Measurements from ENCODE around the gene GGA3.
A peak's percentile ranks its signal among the peaks of the same experiment; 100 is the strongest.
"Not testable (repeated sequence)": the region's sequence is repeated elsewhere in the genome, so short reads cannot be mapped to it uniquely, and the experiment has no call there.

GGA3 gene

DNA sequence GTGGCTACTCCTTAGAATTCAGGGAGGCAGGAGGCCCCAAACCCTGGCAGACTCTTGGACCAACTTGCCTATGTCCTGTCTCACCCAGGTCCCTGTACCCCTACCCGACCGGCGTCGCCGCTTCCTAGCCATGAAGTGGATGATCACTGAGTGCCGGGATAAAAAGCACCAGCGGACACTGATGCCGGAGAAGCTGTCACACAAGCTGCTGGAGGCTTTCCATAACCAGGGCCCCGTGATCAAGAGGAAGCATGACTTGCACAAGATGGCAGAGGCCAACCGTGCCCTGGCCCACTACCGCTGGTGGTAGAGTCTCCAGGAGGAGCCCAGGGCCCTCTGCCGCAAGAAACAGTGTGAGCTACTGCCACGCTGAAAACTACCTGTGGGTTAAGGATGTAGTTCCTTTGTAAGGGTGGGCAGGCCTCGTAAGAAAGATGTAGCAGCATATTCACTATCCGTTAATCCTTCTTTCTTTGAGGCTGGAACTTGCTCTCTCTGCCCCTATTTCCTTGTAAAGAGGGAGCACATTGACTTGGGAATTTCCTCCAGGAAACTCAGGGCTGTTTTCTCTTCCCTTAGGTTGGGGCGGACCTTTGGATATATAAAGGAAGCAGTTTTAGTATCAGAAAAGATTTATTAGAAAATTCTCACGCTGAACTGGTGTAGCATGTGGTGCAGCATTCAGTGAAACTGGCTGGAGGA, 4.4 kb upstream of the GGA3 start:
- Histone ChIP-seq H3K36me3 (peaks cover 56% of the 10 kb centered on the region), H3K27me3 (ENCODE audit: insufficient read depth, low read depth, severe bottlenecking) (no peaks in the 10 kb centered on the region), H3K9me3 (ENCODE audit: severe bottlenecking) (no peaks in the 10 kb centered on the region), H3K27ac (no peak overlapping the region), H3K4me3 (ENCODE audit: low read depth, low read length) (no peak overlapping the region)
- no peak for DNase-seq
- TF ChIP-seq, protein P1, sequence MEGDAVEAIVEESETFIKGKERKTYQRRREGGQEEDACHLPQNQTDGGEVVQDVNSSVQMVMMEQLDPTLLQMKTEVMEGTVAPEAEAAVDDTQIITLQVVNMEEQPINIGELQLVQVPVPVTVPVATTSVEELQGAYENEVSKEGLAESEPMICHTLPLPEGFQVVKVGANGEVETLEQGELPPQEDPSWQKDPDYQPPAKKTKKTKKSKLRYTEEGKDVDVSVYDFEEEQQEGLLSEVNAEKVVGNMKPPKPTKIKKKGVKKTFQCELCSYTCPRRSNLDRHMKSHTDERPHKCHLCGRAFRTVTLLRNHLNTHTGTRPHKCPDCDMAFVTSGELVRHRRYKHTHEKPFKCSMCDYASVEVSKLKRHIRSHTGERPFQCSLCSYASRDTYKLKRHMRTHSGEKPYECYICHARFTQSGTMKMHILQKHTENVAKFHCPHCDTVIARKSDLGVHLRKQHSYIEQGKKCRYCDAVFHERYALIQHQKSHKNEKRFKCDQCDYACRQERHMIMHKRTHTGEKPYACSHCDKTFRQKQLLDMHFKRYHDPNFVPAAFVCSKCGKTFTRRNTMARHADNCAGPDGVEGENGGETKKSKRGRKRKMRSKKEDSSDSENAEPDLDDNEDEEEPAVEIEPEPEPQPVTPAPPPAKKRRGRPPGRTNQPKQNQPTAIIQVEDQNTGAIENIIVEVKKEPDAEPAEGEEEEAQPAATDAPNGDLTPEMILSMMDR (IDR thresholded peaks at IDR 0.05; ENCODE audit: low read depth, low read length), result no peak

GRCh38 chr17:75263055-75263454, 1.6 kb upstream of the GGA3 start:
- Histone ChIP-seq H3K4me3 (ENCODE audit: low read depth, low read length) (no peak overlapping the region), H3K9me3 (ENCODE audit: severe bottlenecking) (no peaks in the 10 kb centered on the region), H3K27ac (no peak overlapping the region), H3K27me3 (ENCODE audit: insufficient read depth, low read depth, severe bottlenecking) (no peaks in the 10 kb centered on the region), H3K36me3 (peaks cover 60% of the 10 kb centered on the region)
- TF ChIP-seq, protein P1 (IDR thresholded peaks at IDR 0.05; ENCODE audit: low read depth, low read length), result no peak
- DNase-seq, result no peak

GRCh38 chr17:75262112-75262606, 753 bp upstream of the GGA3 start:
- Histone ChIP-seq H3K36me3 (peaks cover 59% of the 10 kb centered on the region), H3K4me3 (ENCODE audit: low read depth, low read length) (peak overlapping the region; percentile 67), H3K27ac (peak overlapping the region; percentile 100), H3K27me3 (ENCODE audit: insufficient read depth, low read depth, severe bottlenecking) (no peaks in the 10 kb centered on the region), H3K9me3 (ENCODE audit: severe bottlenecking) (no peaks in the 10 kb centered on the region)
- DNase-seq, result no peak
- TF ChIP-seq, protein P1 (IDR thresholded peaks at IDR 0.05; ENCODE audit: low read depth, low read length), result no peak

DNA sequence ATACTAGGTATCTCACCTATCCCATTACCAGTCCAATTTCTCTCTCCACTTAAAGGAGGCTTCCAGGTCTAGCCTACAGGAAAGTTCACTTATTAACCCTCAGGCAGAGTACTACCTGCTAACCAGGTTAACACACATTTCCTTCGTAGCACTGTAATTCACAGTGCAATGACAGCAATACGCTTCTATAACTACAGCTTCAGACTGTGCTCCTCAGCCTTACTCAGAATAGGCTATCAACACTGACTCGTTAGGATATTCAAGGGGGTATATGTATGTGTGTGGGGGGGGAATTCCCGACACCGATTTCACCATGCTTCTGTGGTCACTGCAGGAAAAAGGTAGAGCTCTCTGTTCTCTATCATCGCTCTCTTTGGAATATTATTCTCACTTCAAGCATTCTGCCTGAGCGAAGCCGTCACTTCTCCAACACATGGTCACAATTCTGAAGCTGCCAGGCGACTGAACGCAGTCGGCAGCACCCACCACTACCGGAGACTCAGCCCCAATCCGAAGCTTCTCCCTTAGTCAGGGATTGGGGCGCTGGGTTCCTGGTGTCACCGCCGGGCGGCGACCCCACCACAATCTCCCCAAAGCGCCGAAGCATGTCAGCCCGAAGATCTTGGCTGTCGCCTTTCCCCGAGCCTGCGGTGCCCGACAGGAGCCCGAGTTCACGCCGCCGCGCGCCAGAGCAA, 618 bp downstream of the GGA3 start:
- Histone ChIP-seq H3K9me3 (ENCODE audit: severe bottlenecking) (no peaks in the 10 kb centered on the region), H3K27me3 (ENCODE audit: insufficient read depth, low read depth, severe bottlenecking) (no peaks in the 10 kb centered on the region), H3K36me3 (peaks cover 45% of the 10 kb centered on the region), H3K27ac (peak overlapping the region; percentile 100), H3K4me3 (ENCODE audit: low read depth, low read length) (peak overlapping the region; percentile 67)
- TF ChIP-seq, protein P1 (IDR thresholded peaks at IDR 0.05; ENCODE audit: low read depth, low read length), result peak; percentile 39; the same call in 1 of the 2 replicates
- DNase-seq, result no peak

DNA sequence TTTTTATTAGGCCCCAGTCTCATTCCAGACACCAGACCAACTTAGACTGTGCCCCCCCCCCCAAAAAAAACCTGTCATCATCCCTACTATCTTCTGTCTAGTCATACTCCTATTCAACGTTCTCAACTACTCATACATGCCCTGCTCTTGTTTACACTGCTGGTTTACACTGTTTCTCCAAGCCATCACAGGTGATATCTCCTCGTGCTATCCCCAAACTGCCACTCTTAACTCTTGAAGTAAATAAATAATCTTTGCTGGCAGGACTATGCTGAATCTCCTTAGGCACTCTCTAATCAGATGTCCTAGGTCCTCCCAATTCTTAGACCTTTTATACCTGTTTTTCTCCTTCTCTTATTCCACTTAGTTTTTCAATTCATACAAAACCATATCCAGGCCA, 4.2 kb downstream of the GGA3 start:
- not testable (repeated sequence) for H3K4me3 ChIP-seq (ENCODE audit: low read depth, low read length); H3K27ac ChIP-seq; H3K9me3 ChIP-seq (ENCODE audit: severe bottlenecking); H3K27me3 ChIP-seq (ENCODE audit: insufficient read depth, low read depth, severe bottlenecking); DNase-seq
- H3K36me3 ChIP-seq, result peaks cover 10% of the 10 kb centered on the region

DNA sequence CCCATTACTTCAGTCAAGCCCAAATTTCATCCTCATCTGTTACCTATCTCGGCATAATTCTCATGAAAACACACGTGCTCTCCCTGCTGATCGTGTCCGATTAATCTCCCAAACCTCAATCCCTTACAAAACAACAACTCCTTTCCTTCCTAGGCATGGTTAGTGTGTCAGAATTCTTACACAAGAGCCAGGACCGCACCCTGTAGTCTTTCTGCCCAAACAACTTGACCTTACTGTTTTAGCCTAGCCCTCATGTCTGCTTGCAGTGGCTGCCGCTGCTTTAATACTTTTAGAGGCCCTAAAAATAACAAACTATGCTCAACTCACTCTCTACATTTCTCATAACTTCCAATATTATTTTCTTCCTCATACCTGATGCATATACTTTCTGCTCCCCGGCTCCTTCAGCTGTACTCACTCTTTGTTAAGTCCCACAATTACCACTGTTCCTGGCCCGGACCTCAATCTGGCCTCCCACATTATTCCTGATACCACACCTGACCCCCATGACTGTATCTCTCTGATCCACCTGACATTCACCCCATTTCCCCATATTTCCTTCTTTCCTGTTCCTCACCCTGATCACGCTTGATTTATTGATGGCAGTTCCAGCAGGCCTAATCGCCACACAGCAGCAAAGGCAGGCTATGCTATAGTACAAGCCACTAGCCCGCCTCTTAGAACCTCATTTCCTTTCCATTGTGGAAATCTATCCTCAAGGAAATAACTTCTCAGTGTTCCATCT, 5.3 kb downstream of the GGA3 start:
- DNase-seq; H3K9me3 ChIP-seq (ENCODE audit: severe bottlenecking); H3K27me3 ChIP-seq (ENCODE audit: insufficient read depth, low read depth, severe bottlenecking); H3K36me3 ChIP-seq; H3K27ac ChIP-seq; H3K4me3 ChIP-seq (ENCODE audit: low read depth, low read length): not testable (repeated sequence)

Measured in WERI-Rb-1 (cell line).